HG03460 (cell line): ENCODE measurements around the gene AGXT.

Experiments used
- ATAC-seq: cut with Tn5 transposase; IDR thresholded peaks from one replicate; pipeline ENCODE4 v1.9.1; 2021; ENCODE audit not compliant: unreplicated experiment

The AGXT gene

GRCh38 chr2:240865391-240865790 lies 3.2 kb upstream of the AGXT start:
- no peak for ATAC-seq

GRCh38 chr2:240869109-240869955 lies 708 bp downstream of the AGXT start:
- ATAC-seq: no peak

DNA sequence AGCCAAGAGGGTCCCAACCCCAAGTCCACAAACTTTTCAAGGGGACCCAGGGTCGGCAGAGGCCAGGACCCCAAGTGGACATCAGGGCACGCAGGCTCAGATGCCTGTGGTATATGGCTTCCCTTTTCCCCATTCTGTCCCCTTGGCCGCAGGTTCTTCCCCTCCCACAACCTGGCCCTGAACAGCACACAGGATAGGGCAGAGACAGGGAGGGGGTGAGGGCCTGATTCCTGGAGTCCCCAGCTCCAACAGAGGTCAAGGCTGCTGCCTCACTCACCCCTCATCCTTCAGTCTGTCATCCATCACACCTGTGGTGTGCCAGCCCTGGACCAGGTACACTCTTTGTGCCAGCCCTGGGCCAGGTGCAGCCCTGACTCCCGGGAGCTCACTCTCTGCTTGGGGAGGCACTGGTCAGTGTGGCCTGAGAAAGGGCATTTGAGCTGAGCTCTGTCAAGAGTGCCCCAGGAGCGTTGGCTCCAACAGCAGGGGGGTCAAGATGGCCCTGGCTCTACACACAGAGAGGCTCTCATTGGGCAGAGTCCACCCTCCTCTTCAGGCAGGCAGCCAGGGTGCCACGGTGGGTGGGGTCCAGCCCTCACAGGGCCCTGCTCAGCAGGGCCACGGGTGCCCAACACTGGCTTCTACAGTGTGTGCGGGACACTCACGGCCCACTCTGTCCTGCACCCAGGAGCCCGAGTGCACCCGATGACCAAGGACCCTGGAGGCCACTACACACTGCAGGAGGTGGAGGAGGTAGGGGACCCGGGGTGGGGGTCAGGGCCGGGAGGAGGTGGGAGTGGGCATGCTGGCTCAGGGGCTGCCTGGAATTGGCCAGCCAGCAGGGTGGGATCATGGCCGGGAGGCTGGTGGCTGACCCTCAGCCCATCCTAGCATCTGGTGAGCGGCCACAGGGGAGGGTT lies 1.6 kb downstream of the AGXT start:
- no peak for ATAC-seq

GRCh38 chr2:240871071-240871958 lies 2.7 kb downstream of the AGXT start:
- no peak for ATAC-seq

DNA sequence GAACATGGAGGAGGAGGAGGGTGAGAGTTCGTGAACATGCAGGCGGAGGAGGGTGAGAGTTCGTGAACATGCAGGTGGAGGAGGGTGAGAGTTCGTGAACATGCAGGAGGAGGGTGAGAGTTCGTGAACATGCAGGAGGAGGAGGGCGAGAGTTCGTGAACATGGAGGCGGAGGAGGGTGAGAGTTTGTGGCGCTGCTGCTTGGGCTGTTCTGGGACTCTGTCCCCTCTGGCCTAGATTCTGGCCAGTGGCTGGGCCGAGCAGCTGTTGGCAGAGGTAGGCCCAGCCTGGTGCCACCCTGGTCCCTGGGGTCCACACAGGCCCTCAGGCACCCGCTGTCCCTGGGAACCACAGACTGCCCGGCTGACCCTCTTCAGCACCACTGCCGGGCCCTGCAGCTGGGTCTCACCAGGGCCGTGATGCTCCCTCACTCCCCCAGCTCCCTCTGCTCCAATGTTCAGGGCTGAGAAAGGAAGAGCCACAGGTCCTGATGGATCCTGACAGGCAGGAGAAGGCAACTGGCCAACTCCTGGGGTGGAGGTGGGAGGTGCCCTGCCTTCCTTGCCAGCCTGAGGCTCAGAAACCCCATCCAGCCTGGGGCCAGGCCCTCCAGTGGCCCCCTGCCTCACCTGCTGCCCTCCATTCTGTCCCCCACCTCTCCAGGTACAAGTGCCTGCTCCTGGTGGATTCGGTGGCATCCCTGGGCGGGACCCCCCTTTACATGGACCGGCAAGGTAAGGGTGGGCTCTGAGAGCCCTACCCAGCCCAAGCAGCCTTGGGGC lies 3.9 kb downstream of the AGXT start:
- ATAC-seq: no peak

GRCh38 chr2:240873098-240873788 lies 4.6 kb downstream of the AGXT start:
- ATAC-seq: no peak

DNA sequence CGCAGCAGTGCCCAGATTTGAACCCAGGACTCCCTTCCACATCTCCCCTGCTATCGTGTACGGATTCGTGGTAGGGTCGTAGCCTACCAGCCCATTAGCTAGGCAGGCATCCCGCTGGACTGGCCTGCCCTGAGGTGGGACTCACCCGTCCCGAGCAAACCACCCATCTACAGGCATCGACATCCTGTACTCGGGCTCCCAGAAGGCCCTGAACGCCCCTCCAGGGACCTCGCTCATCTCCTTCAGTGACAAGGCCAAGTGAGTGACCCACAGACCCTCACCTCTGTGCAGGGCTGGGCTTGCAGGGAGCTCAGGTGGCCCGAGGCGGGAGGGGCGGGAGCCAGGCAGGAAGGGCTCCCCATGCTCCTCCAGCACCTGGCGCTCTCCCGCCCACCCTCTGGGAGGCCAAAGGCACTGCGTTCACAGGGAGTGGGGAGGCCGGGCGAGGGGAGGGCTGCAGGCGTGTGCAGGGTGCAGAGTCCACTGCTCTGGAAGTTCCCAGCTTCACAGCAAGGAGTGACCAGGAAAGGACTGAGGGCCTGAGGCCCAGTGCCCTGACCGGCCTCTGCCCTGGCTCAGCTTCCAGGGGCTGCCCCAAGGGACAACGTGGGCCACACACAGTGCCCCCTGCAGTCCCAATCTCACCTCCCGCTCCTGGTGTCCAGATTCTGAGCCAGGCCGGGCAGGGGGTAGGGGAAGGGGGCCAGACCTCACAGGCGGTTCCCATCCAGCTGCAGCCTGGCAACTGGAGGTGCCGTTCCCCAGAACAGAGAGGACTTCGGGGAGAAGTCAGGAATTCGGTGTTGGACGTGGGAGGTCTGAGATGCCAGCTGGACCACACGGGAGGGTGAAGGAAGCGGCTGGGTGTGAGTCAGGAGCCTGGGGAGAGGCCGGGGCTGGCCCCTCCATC lies 5.4 kb downstream of the AGXT start:
- no peak for ATAC-seq

- no peak for ATAC-seq
These were observed 6.1 kb downstream of the AGXT start for GRCh38 chr2:240874715-240875227.

GRCh38 chr2:240875228-240876034 lies 6.8 kb downstream of the AGXT start:
- ATAC-seq: no peak

DNA sequence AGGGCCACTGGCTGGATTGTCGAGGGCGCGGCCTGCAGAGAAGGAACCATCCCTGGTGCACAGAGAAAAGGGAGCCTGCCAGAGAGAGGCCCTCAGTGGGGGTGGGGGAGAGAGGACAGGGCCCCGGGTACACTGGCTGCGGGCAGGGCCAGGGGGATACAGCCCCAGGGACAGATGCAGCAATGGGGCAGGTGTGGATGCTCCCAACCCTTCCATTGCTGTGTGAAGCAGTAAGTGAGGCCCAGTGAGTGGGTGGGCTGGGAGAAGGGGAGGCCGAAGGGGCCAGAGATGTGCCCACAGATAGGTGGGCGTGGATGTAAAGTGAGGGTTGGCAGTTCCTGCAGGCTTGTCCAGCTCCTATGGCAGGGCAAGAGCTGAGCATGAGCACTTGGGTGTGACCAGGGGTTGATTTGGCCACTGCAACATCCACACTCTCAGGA lies 7.4 kb downstream of the AGXT start:
- ATAC-seq: no peak

DNA sequence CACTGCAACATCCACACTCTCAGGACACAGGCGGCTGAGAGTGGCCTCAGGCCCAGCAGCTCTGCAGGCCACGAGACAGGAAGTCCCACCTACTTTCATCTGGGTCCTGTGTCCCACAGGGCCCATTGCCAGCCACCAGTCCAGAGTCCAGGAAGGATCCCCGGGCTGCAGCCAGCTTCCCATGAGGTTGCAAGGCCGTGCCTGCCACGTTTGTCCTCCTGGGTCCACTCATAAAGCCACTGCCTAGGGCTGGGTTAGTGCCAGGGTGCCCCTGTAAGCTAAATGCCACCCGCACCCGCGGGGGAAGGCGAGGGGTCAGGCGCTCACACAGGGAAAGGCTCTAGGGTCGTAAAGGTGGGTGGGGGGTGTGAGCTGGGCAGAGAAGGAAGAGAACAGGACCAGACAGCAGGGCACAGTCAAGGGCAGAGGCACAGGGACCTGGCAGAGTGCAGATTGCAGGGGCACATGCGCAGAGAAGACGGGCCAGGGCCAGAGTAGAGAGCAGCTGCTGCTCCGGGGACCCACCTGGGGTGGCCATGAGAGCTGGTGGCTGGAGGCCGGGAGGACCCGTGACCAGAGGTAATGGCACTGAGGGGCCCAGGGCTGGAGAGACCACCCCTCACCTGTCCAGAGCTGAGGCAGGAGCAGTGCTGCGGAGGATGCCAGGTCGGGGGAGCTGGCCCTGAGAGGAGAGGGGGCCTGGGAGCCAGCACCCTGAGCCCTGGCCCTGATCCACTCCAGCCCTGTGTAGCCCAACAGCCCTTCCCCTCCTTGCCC lies 8.0 kb downstream of the AGXT start:
- ATAC-seq: no peak

GRCh38 chr2:240877460-240878340 lies 9.1 kb downstream of the AGXT start:
- ATAC-seq: no peak

GRCh38 chr2:240878341-240878936 lies 9.8 kb downstream of the AGXT start:
- ATAC-seq: no peak

- ATAC-seq: no peak
These were observed 10.5 kb downstream of the AGXT start for GRCh38 chr2:240879105-240879504.

- no peak for ATAC-seq
These were observed 13.3 kb downstream of the AGXT start for GRCh38 chr2:240881913-240882312.
